Stimulated activated naive B cell treated with anti-CD40 and anti-IgM and Interleukin-4, amounts not matched to agents 10 μg/mL and 1 μg/mL and 100 μg/mL, for 72 hours (primary cell): ENCODE results near the gene SAP30.

Experiments
- ATAC-seq, 2 donors: fragments of 150-1000 bp; cut with Tn5 transposase; replicated peaks; 2 replicates each; pipeline ENCODE4 v1.10.0; 2021; ENCODE audit warnings: moderate library complexity in 1 of 2
- DNase-seq: peaks from one replicate; pipeline ENCODE4 v3.0.0; 2021
- H3K27ac Mint-ChIP-seq: one replicate; pipeline ENCODE4 v1.8.0; 2022; ENCODE audit warnings: mild to moderate bottlenecking, mixed read lengths
- H3K27me3 Mint-ChIP-seq, 2 donors: one replicate each; pipeline ENCODE4 v1.8.0; 2022; ENCODE audit warnings: mixed read lengths in 2 of 2
- H3K36me3 Mint-ChIP-seq, 2 donors: one replicate each; pipeline ENCODE4 v1.8.0; 2022; ENCODE audit warnings: mixed read lengths in 2 of 2, mild to moderate bottlenecking in 1 of 2
- H3K4me1 Mint-ChIP-seq, 2 donors: one replicate each; pipeline ENCODE4 v1.8.0; 2022; ENCODE audit warnings: mixed read lengths in 2 of 2, mild to moderate bottlenecking in 1 of 2
- H3K4me3 Mint-ChIP-seq, 2 donors: one replicate each; pipeline ENCODE4 v1.8.0; 2022; ENCODE audit warnings: mild to moderate bottlenecking in 2 of 2, mixed read lengths in 2 of 2, moderate library complexity in 1 of 2
- H3K9me3 Mint-ChIP-seq, 2 donors: one replicate each; pipeline ENCODE4 v1.8.0; 2022; ENCODE audit warnings: mixed read lengths in 2 of 2, mild to moderate bottlenecking in 1 of 2

The SAP30 gene

DNA sequence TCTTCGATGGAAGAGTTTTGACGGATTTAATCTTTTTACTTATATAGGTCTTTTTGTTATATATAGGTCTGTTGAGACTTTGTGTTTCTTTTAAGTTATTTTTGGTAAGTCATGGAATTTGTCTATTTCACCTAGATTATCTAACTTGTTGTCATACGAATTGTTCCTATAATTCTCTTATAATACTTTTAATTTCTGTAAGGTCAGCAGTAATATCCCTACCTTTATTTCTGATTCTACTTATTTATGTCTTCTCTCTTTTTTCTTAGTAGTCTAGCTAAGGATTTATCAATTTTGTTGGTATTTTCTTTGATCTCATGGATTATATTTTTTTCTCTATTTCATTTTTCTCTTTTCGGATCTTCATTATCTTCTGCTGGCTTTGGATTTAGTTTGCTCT, 11.6 kb downstream of the SAP30 start:
- no peaks in the 10 kb centered on the region for H3K27me3 Mint-ChIP-seq
- ATAC-seq (no peak), DNase-seq (no peak)
- H3K9me3 Mint-ChIP-seq: no peaks in the 10 kb centered on the region
- no peak overlapping the region for H3K4me3 Mint-ChIP-seq
- no peak overlapping the region for H3K27ac Mint-ChIP-seq
- H3K4me1 Mint-ChIP-seq: no peaks in the 10 kb centered on the region
- no peaks in the 10 kb centered on the region for H3K36me3 Mint-ChIP-seq

DNA sequence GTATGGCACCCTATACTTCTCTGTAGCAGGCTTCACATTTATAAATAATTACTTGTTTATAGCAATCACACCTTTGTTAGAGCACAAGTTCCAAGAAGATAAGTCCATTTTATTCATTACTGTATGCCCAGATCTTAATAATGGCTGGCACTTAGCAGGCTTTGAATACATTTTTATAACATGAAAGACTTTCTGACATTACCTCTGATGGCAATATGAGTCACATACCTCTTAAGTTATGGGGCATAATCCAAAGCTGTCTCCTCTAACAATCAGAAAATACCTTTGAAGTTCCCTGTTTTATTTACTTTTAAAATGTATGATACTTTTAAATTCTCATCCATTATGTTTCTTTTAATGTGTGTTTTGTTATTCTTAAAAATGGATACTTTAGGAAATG, 16.0 kb downstream of the SAP30 start:
- Mint-ChIP-seq H3K27ac (no peak overlapping the region), H3K4me1 (no peaks in the 10 kb centered on the region), H3K27me3 (no peaks in the 10 kb centered on the region), H3K9me3 (no peaks in the 10 kb centered on the region), H3K36me3 (no peaks in the 10 kb centered on the region), H3K4me3 (no peak overlapping the region)
- ATAC-seq (no peak), DNase-seq (no peak)

GRCh38 chr4:173391701-173392100, 20.9 kb downstream of the SAP30 start:
- Mint-ChIP-seq H3K4me3 (no peak overlapping the region), H3K36me3 (peaks cover 1 to 3% of the 10 kb centered on the region in 2 donors), H3K27ac (no peak overlapping the region), H3K9me3 (no peaks in the 10 kb centered on the region), H3K27me3 (no peaks in the 10 kb centered on the region), H3K4me1 (no peaks in the 10 kb centered on the region)
- DNase-seq: no peak
- ATAC-seq: no peak

DNA sequence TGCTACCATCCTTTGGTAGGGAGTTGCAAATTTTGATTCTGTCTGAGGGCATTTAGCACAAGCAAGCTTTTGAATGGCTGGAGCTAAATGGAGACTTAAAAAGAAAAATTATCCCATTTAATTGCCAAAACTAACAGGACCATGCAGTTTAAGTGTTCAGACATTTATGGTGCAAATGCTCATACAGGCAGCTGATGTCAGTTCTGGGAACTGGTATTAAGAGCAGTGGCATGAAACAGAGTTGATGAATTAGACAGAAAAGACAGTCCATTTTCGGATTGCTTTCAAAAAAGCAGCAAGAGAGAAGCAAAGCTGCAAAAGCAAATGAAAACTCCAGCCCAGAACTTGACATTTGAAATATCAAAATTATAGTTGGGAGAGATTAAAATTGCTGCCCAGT, 26.9 kb downstream of the SAP30 start:
- Mint-ChIP-seq H3K9me3 (no peaks in the 10 kb centered on the region), H3K27me3 (no peaks in the 10 kb centered on the region), H3K4me3 (no peak overlapping the region), H3K4me1 (no peaks in the 10 kb centered on the region), H3K36me3 (peaks cover 1 to 3% of the 10 kb centered on the region in 2 donors), H3K27ac (no peak overlapping the region)
- DNase-seq (no peak), ATAC-seq (no peak)

DNA sequence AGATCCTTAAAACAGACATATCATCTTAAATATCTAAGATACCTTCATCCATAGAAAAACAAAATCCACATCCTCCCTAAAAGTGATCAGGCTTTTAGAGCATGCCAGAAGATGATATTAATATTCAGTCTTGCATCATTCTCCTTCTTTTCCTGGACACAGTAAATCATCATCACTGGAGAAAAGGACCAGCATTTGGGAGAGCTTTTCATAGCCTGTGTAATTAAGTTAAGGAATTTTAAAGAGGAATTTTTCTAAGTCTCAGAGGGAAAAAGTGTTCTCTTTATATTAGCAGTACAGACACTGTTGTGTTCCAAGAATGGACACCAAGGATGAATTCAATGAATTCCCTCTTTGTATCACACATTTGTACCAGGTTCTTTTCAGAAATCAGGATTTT, 27.5 kb downstream of the SAP30 start:
- Mint-ChIP-seq H3K36me3 (peaks cover 1 to 3% of the 10 kb centered on the region in 2 donors), H3K4me3 (no peak overlapping the region), H3K9me3 (no peaks in the 10 kb centered on the region), H3K27ac (no peak overlapping the region), H3K4me1 (no peaks in the 10 kb centered on the region), H3K27me3 (no peaks in the 10 kb centered on the region)
- ATAC-seq (no peak), DNase-seq (no peak)

- DNase-seq: no peak
- no peak within 1 kb of the TSS for H3K4me3 Mint-ChIP-seq
- H3K36me3 Mint-ChIP-seq: peaks cover 1 to 3% of the 10 kb centered on the region in 2 donors
- H3K27ac Mint-ChIP-seq: no peak within 1 kb of the TSS
- H3K4me1 Mint-ChIP-seq: no peaks in the 10 kb centered on the region
- no peaks in the 10 kb centered on the region for H3K27me3 Mint-ChIP-seq
- no peaks in the 10 kb centered on the region for H3K9me3 Mint-ChIP-seq
- ATAC-seq: no peak
Measured at GRCh38 chr4:173398779-173399415, 28.1 kb downstream of the SAP30 start, which contains the start of gene SCRG1. Gene SCRG1 (minus strand): TSS chr4:173399116. CDS start chr4:173391414, 7,702 bp downstream.

DNA sequence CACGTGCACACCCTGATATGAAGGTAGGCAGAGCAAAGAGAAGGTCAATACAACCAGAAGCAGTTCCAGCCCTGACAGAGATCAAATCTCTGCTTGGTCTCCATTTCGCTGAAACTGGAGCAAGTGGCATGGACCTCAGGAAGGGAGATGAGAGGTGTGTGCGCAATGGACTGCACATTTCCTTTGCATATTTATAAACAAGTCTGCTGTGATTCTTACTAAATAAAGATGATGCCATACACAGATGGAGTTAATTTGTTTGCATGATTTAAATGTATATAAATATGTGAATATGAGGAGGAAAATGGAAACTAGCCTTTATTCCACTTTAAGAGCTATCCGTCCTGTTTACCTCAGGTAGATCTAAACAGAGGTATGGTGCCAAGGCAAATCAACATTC, 30.3 kb downstream of the SAP30 start:
- Mint-ChIP-seq H3K27me3 (no peaks in the 10 kb centered on the region), H3K9me3 (no peaks in the 10 kb centered on the region), H3K27ac (no peak overlapping the region), H3K4me1 (no peaks in the 10 kb centered on the region), H3K4me3 (no peak overlapping the region), H3K36me3 (peaks cover 0 to 1% of the 10 kb centered on the region in 2 donors)
- no peak for DNase-seq
- no peak for ATAC-seq

DNA sequence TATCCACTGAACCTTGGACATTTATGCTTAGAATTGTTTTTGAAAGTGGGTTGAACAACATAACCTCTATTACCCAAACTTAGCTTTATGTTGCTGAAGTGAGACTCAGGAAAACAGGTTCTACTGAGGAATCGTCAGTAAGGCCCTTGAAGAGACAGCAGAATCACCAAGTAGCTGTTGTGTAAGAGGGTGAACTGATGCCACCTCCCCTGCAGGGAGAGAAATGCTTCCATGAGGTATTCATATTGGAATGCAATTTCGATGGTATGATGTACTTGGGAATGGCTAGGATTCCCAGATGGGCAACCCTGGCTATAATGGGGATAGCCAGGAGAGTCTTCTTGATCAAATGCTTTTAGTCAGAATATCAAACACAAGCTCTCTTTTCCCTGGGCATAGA, 32.3 kb downstream of the SAP30 start:
- ATAC-seq: no peak
- H3K4me1 Mint-ChIP-seq: no peaks in the 10 kb centered on the region
- DNase-seq: no peak
- no peaks in the 10 kb centered on the region for H3K27me3 Mint-ChIP-seq
- no peaks in the 10 kb centered on the region for H3K36me3 Mint-ChIP-seq
- no peak overlapping the region for H3K27ac Mint-ChIP-seq
- H3K9me3 Mint-ChIP-seq: no peaks in the 10 kb centered on the region
- no peak overlapping the region for H3K4me3 Mint-ChIP-seq

GRCh38 chr4:173404296-173404865, 33.6 kb downstream of the SAP30 start:
- H3K27ac Mint-ChIP-seq: no peak overlapping the region
- H3K4me1 Mint-ChIP-seq: no peaks in the 10 kb centered on the region
- H3K9me3 Mint-ChIP-seq: no peaks in the 10 kb centered on the region

GRCh38 chr4:173405840-173406606, 35.3 kb downstream of the SAP30 start:
- Mint-ChIP-seq H3K27ac (no peak overlapping the region), H3K36me3 (no peaks in the 10 kb centered on the region)
- ATAC-seq: peak in 1 of 2 donors; percentile 34

More at GRCh38 chr4:173404296-173404865, 33.6 kb downstream of the SAP30 start:
- ATAC-seq: no peak
- no peak for DNase-seq
- no peaks in the 10 kb centered on the region for H3K36me3 Mint-ChIP-seq
- H3K4me3 Mint-ChIP-seq: no peak overlapping the region
- no peaks in the 10 kb centered on the region for H3K27me3 Mint-ChIP-seq

DNA sequence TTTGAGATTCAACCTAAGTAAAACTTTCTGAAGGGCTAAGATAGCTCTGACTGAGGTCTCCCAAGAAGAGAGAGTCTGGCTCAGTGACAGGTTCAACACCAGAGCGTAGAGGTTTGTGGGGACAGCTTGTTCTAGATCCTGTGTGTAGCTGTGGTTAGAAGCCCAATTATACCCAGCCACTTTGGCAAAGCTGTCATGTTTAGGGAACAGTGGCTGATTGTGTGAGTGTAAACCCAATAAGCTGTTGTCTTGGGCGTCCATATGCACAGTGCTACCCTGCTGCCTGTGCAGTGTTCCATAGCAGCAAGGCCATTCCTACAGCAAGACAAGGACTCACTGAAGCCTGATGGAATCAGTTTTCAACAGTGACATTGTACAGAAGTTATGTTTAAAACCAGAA, 39.3 kb downstream of the SAP30 start:
- Mint-ChIP-seq H3K36me3 (no peaks in the 10 kb centered on the region), H3K4me1 (no peaks in the 10 kb centered on the region), H3K9me3 (no peaks in the 10 kb centered on the region), H3K4me3 (no peak overlapping the region), H3K27me3 (no peaks in the 10 kb centered on the region), H3K27ac (no peak overlapping the region)
- DNase-seq (no peak), ATAC-seq (no peak)

More at GRCh38 chr4:173405840-173406606, 35.3 kb downstream of the SAP30 start:
- DNase-seq: no peak
- H3K4me3 Mint-ChIP-seq: no peak overlapping the region
- no peaks in the 10 kb centered on the region for H3K9me3 Mint-ChIP-seq
- no peaks in the 10 kb centered on the region for H3K4me1 Mint-ChIP-seq
- H3K27me3 Mint-ChIP-seq: no peaks in the 10 kb centered on the region

- H3K27me3 Mint-ChIP-seq: no peaks in the 10 kb centered on the region
- H3K27ac Mint-ChIP-seq: no peak overlapping the region
- no peaks in the 10 kb centered on the region for H3K36me3 Mint-ChIP-seq
- H3K4me3 Mint-ChIP-seq: no peak overlapping the region
- H3K4me1 Mint-ChIP-seq: no peaks in the 10 kb centered on the region
- no peak for ATAC-seq
- no peak for DNase-seq
- no peaks in the 10 kb centered on the region for H3K9me3 Mint-ChIP-seq
Measured at GRCh38 chr4:173411106-173411693, 40.4 kb downstream of the SAP30 start.

DNA sequence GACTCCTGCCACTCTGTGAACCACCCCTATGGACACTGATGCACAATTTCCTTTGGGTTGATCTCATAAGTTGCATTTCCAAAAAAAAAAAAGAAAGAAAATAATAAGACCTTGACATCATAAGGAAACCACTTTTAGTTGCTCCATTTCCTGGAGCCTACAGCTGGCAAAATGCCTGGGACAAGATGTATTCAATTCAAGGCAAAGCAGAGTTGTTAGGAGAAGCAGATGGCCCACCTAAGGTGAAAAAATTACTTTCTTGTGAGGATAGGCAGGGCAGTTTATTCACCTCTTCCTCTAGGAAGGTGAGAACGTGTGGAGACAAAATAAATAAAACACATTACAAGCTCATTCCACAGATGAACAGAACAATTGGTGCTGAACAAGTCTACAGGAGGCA, 42.3 kb downstream of the SAP30 start:
- no peak for DNase-seq
- Mint-ChIP-seq H3K27ac (no peak overlapping the region), H3K9me3 (no peaks in the 10 kb centered on the region), H3K4me1 (no peaks in the 10 kb centered on the region), H3K4me3 (no peak overlapping the region), H3K36me3 (no peaks in the 10 kb centered on the region), H3K27me3 (no peaks in the 10 kb centered on the region)
- no peak for ATAC-seq

DNA sequence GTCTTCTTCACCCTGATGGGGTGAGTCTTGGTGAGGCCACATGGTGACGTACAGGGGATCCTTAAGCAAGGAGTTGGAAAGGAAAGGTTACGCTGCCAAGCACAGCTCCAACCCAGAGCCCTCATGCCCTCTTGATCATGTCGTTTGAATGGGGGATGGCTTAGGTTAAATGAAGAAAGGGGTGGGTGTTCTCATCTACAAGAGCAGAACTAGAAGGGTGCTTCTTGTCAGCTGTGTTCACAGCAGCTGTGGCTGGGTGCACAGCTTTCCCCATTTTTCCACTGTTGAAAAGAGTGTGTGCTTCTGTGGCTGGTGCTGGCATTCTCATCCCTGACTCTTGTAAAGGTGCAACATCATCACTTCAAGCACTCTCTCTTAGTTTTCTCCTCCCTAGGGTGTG, 43.7 kb downstream of the SAP30 start:
- H3K9me3 Mint-ChIP-seq: no peaks in the 10 kb centered on the region
- peaks cover 3 to 8% of the 10 kb centered on the region in 2 donors for H3K4me1 Mint-ChIP-seq
- no peak overlapping the region for H3K27ac Mint-ChIP-seq
- H3K4me3 Mint-ChIP-seq: no peak overlapping the region
- no peaks in the 10 kb centered on the region for H3K27me3 Mint-ChIP-seq
- H3K36me3 Mint-ChIP-seq: no peaks in the 10 kb centered on the region
- DNase-seq (no peak), ATAC-seq (no peak)

GRCh38 chr4:173415092-173415491, 44.3 kb downstream of the SAP30 start:
- no peak for ATAC-seq
- H3K4me3 Mint-ChIP-seq: no peak overlapping the region
- no peaks in the 10 kb centered on the region for H3K36me3 Mint-ChIP-seq
- H3K4me1 Mint-ChIP-seq: peaks cover 3 to 8% of the 10 kb centered on the region in 2 donors
- no peaks in the 10 kb centered on the region for H3K9me3 Mint-ChIP-seq
- H3K27me3 Mint-ChIP-seq: no peaks in the 10 kb centered on the region
- H3K27ac Mint-ChIP-seq: no peak overlapping the region
- DNase-seq: no peak
